Tibial nerve (tissue), 4 donors: ENCODE results near the gene RAB40C.

Source experiments
- CTCF ChIP-seq, 5 experiments: fragments of 200-600 bp in 3 of 5; fragments of 450-650 bp in 2 of 5; sonication (generic) in 3 of 5; IDR thresholded peaks; one replicate each; pipeline ENCODE4 v1.5.1; 2016 to 2019; ENCODE audit warnings: antibody characterized with exemption in 5 of 5, mild to moderate bottlenecking in 3 of 5, moderate library complexity in 2 of 5
- EP300 ChIP-seq, 2 donors: sonication (generic); formaldehyde crosslinking; IDR thresholded peaks; one replicate each; pipeline ENCODE4 v1.6.1; 2017; ENCODE audit warnings: antibody characterized with exemption in 2 of 2, mild to moderate bottlenecking in 1 of 2
- POLR2A ChIP-seq, 2 donors: fragments of 450-650 bp; IDR thresholded peaks; one replicate each; pipeline ENCODE4 v1.6.1; 2017; ENCODE audit warnings: antibody characterized with exemption in 2 of 2, mild to moderate bottlenecking in 2 of 2, moderate library complexity in 2 of 2

GRCh38 chr16:540645-541340, 49.1 kb upstream of the RAB40C start:
- no peak for TF ChIP-seq CTCF (IDR thresholded peaks at IDR 0.05)
- TF ChIP-seq POLR2A (IDR thresholded peaks at IDR 0.05), result no peak
- TF ChIP-seq EP300 (IDR thresholded peaks at IDR 0.05), result no peak
